Activated CD4-positive, alpha-beta T cell treated with anti-CD3 and anti-CD28 coated beads, Interleukin-2, amount 10 ng/mL, durations not matched to agents 24 days and 14 days (primary cell): ENCODE results near the gene EIF6. TPM values are rescaled to one million over a fixed set of nuclear protein-coding genes. Genes with fewer than 3 reads are reported as not detected.
A peak's percentile ranks its signal among the peaks of the same experiment; 100 is the strongest.
"Not testable (repeated sequence)": the region's sequence is repeated elsewhere in the genome, so short reads cannot be mapped to it uniquely, and the experiment has no call there.

Experiments used
- DNase-seq: peaks from one replicate; pipeline ENCODE4 v3.0.0; 2022
- H3K27ac Mint-ChIP-seq: one replicate; pipeline ENCODE4 v1.8.0; 2022; ENCODE audit warnings: mild to moderate bottlenecking, mixed read lengths
- H3K27me3 Mint-ChIP-seq: one replicate; pipeline ENCODE4 v1.8.0; 2022; ENCODE audit warnings: mixed read lengths
- H3K36me3 Mint-ChIP-seq: one replicate; pipeline ENCODE4 v1.8.0; 2022; ENCODE audit warnings: low read depth, mild to moderate bottlenecking, mixed read lengths
- H3K4me1 Mint-ChIP-seq: one replicate; pipeline ENCODE4 v1.8.0; 2021; ENCODE audit warnings: mixed read lengths
- H3K4me3 Mint-ChIP-seq: one replicate; pipeline ENCODE4 v1.8.0; 2022; ENCODE audit warnings: mild to moderate bottlenecking, moderate library complexity, mixed read lengths
- H3K9me3 Mint-ChIP-seq: one replicate; pipeline ENCODE4 v1.8.0; 2021; ENCODE audit warnings: mixed read lengths
- intact Hi-C: fragments of 100-400 bp; cut with micrococcal nuclease; formaldehyde crosslinking; loops from one replicate; pipeline ENCODE4 v1.15.1; 2023
- total RNA-seq: library from RNA; stranded (reverse); gene quantifications from 2 replicates; pipeline ENCODE4 v1.2.3, GENCODE V29; 2022

EIF6 gene
- total RNA-seq, 1 donor from 2014 or later = 211 TPM

DNA sequence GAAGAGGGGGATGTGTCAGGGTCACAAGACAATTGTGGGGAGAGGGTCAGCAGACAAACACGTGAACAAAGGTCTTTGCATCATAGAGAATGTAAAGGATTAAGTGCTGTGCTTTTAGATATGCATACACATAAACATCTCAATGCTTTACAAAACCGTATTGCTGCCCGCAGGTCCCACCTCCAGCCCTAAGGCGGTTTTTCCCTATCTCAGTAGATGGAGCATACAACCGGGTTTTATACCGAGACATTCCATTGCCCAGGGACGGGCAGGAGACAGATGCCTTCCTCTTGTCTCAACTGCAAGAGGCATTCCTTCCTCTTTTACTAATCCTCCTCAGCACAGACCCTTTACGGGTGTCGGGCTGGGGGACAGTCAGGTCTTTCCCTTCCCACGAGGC is 22.3 kb downstream of the EIF6 start:
- H3K9me3 Mint-ChIP-seq, H3K4me1 Mint-ChIP-seq, H3K27me3 Mint-ChIP-seq, H3K27ac Mint-ChIP-seq, DNase-seq, intact Hi-C loops, H3K4me3 Mint-ChIP-seq: not testable (repeated sequence)
- H3K36me3 Mint-ChIP-seq = peaks cover 11% of the 10 kb centered on the region

- no peak for DNase-seq
- Mint-ChIP-seq H3K4me3 (no peak overlapping the region), H3K36me3 (peaks cover 7% of the 10 kb centered on the region), H3K27me3 (no peaks in the 10 kb centered on the region), H3K27ac (no peak overlapping the region), H3K4me1 (no peaks in the 10 kb centered on the region), H3K9me3 (no peaks in the 10 kb centered on the region)
- intact Hi-C loops = no loop called here
Measured at GRCh38 chr20:35260426-35260825, 24.1 kb downstream of the EIF6 start.

DNA sequence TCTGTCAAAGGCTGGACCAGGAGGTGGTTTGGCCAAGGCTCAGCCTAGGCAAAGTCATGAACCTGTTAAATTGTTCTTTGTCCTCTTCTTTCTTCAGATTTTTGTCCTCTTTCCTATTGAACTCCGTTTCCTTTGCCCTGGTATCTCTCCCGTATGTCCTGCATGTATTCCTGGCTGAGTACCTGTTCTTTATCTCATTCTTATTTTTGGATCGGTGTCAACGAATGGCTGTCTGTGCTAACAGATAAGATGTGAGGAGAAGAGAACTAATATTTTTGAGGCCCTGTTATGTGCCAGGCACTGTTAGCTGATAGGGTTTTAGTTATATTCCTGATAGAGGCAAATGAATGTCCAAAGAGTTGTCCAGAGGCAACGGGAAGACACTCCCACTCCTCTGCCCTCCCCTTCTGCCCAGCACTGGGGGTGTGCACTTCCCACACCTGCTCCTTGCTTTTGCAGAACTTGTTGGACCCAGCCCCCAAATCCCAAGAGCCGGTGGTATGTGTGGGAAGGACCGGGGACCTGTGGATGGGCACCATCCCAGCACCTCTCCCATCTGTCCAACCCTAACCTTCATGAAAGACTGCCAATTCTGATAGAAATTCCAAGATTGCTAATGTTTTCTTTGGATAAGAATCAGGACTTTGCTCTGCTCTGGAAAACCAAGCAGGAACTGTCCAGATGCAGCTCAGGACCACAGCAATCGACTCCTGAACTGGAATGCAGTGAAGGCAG is 27.2 kb downstream of the EIF6 start:
- intact Hi-C loops = no loop called here
- no peak overlapping the region for H3K4me3 Mint-ChIP-seq
- peaks cover 10% of the 10 kb centered on the region for H3K4me1 Mint-ChIP-seq
- H3K27ac Mint-ChIP-seq = no peak overlapping the region
- no peak for DNase-seq
- H3K9me3 Mint-ChIP-seq = no peaks in the 10 kb centered on the region
- H3K27me3 Mint-ChIP-seq = no peaks in the 10 kb centered on the region
- peaks cover 4% of the 10 kb centered on the region for H3K36me3 Mint-ChIP-seq

- peaks cover 25% of the 10 kb centered on the region for H3K4me1 Mint-ChIP-seq
- H3K36me3 Mint-ChIP-seq = peaks cover 4% of the 10 kb centered on the region
- H3K27me3 Mint-ChIP-seq = no peaks in the 10 kb centered on the region
- H3K27ac Mint-ChIP-seq = peak overlapping the region; percentile 56
- intact Hi-C loops = loop anchor here (5.0 kb wide), 1 partner anchor 162 kb away; the partner anchor contains the start of gene TRPC4AP
- no peaks in the 10 kb centered on the region for H3K9me3 Mint-ChIP-seq
- DNase-seq = peak; percentile 46
- H3K4me3 Mint-ChIP-seq = no peak overlapping the region
Measured at GRCh38 chr20:35254448-35254999, 30.0 kb downstream of the EIF6 start.

DNA sequence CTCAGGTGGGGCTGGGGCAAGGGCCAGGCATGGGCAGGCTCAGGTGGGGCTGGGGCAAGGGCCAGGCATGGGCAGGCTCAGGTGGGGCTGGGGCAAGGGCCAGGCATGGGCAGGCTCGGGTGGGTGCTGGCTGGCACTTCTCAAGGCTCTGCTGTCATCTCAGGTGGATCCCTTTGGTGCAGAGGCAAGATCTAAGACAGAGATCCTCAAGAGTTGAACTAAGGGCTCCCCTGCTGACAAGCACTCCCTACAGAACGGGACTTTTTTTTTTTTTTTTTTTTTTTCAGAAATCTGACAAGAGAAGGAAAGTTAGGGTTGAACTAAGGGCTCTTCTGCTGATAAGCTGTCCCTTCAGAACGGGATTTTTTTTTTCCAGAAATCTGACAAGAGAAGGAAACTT is 31.6 kb downstream of the EIF6 start:
- Mint-ChIP-seq H3K27ac (peak overlapping the region; percentile 75), H3K27me3 (no peaks in the 10 kb centered on the region)
- no peak for DNase-seq

DNA sequence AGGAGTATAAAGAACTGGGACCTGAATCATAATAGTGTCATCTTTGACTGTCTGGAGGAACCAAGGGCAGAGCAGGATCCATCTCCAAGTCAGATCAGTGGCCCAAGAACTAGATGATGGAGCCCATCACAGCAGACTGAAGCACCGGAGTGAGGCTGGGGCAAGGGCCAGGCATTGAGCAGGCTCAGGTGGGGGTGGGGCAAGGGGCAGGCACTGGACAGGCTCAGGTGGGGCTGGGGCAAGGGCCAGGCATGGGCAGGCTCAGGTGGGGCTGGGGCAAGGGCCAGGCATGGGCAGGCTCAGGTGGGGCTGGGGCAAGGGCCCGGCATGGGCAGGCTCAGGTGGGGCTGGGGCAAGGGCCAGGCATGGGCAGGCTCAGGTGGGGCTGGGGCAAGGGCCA is 32.0 kb downstream of the EIF6 start:
- not testable (repeated sequence) for H3K27me3 Mint-ChIP-seq, H3K9me3 Mint-ChIP-seq, H3K36me3 Mint-ChIP-seq, DNase-seq
- Mint-ChIP-seq H3K27ac (peak overlapping the region; percentile 98), H3K4me3 (peak overlapping the region; percentile 78), H3K4me1 (peaks cover 28% of the 10 kb centered on the region)
- intact Hi-C loops = loop anchor here (2.0 to 5.0 kb wide), 2 partner anchors 24 to 160 kb away; partner anchors contain the start of gene TRPC4AP

More for the DNA sequence above, 31.6 kb downstream of the EIF6 start:
- Mint-ChIP-seq H3K4me3 (no peak overlapping the region), H3K36me3 (peaks cover 4% of the 10 kb centered on the region), H3K9me3 (no peaks in the 10 kb centered on the region), H3K4me1 (peaks cover 25% of the 10 kb centered on the region)
- intact Hi-C loops = loop anchor here (2.0 to 5.0 kb wide), 2 partner anchors 24 to 161 kb away; partner anchors contain the start of gene TRPC4AP

DNA sequence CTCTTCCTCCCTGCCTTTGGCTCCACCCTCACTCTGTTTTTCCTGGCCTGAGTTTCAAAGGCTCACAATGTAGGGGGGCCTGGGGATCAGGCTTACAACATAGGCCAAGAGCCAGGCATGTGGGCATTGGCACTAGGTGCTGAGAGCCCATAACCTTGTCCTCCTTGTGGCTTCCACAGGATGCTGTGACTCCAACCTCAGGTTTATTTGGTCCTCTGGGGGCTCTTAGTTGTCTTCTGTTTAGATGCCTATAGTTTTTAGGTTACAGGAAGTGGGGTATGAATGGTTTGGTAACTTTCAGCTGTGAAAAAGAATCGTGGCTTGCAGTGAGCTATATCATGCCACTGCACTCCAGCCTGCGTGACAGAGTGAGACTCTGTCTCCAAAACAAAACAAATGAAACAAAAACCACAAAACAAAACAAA is 32.5 kb downstream of the EIF6 start:
- peak overlapping the region; percentile 78 for H3K4me3 Mint-ChIP-seq
- H3K27me3 Mint-ChIP-seq = no peaks in the 10 kb centered on the region
- H3K9me3 Mint-ChIP-seq = no peaks in the 10 kb centered on the region
- intact Hi-C loops = loop anchor here (2.0 to 5.0 kb wide), 2 partner anchors 25 to 160 kb away; partner anchors contain the start of gene TRPC4AP
- DNase-seq = peak; percentile 88
- peaks cover 28% of the 10 kb centered on the region for H3K4me1 Mint-ChIP-seq
- peaks cover 4% of the 10 kb centered on the region for H3K36me3 Mint-ChIP-seq
- H3K27ac Mint-ChIP-seq = peak overlapping the region; percentile 98

DNA sequence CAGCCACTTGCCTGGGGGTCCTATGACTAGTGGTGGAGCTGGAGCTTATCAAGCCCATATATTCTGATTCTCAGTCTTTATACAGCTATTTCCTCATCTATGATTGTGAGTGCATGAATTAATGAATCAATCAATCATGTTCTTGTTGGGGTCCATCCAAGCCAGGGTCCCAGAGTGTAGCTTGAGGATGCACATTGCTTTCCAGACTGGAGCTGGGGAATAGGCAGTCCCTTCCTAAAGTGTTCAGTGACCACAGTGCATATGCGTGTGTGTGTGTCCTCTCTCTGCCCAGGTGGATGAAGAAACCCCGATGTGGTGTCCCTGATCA is 33.0 kb downstream of the EIF6 start:
- Mint-ChIP-seq H3K36me3 (peaks cover 4% of the 10 kb centered on the region), H3K4me3 (peak overlapping the region; percentile 78), H3K9me3 (no peaks in the 10 kb centered on the region), H3K27ac (peak overlapping the region; percentile 98), H3K27me3 (no peaks in the 10 kb centered on the region), H3K4me1 (peaks cover 28% of the 10 kb centered on the region)
- intact Hi-C loops = loop anchor here (5.0 kb wide), 1 partner anchor 159 kb away; the partner anchor contains the start of gene TRPC4AP
- DNase-seq = no peak

GRCh38 chr20:35248641-35249475 is 35.7 kb downstream of the EIF6 start:
- DNase-seq = no peak
- H3K36me3 Mint-ChIP-seq = no peaks in the 10 kb centered on the region
- intact Hi-C loops = no loop called here
- H3K27ac Mint-ChIP-seq = no peak overlapping the region
- H3K27me3 Mint-ChIP-seq = no peaks in the 10 kb centered on the region
- no peaks in the 10 kb centered on the region for H3K9me3 Mint-ChIP-seq
- H3K4me3 Mint-ChIP-seq = no peak overlapping the region
- peaks cover 24% of the 10 kb centered on the region for H3K4me1 Mint-ChIP-seq

- Mint-ChIP-seq H3K4me3 (no peak overlapping the region), H3K9me3 (no peaks in the 10 kb centered on the region), H3K36me3 (no peaks in the 10 kb centered on the region), H3K27ac (no peak overlapping the region), H3K27me3 (no peaks in the 10 kb centered on the region), H3K4me1 (peaks cover 12% of the 10 kb centered on the region)
- intact Hi-C loops = no loop called here
- DNase-seq = no peak
Measured at GRCh38 chr20:35246723-35247122, 37.8 kb downstream of the EIF6 start.

DNA sequence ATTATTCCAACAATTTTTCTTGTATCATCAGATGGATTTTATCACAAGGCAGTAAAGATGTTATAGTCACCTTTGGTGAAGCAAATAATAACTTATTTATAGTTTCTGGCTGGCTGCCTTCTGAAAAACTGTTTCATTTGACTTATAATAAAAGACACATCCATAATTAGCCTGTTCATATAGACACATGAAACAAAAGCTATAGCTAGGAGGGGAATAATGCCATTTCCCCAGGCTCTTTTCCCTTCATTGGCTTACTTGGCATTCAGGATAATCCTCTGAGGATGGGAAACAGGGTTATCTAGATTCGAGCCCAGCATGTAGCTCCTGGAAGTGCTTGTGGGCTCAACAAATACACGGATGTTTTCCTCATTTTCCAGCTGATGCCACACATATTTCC is 40.6 kb downstream of the EIF6 start:
- peaks cover 3% of the 10 kb centered on the region for H3K4me1 Mint-ChIP-seq
- no peak overlapping the region for H3K4me3 Mint-ChIP-seq
- intact Hi-C loops = no loop called here
- no peaks in the 10 kb centered on the region for H3K9me3 Mint-ChIP-seq
- H3K27ac Mint-ChIP-seq = no peak overlapping the region
- no peaks in the 10 kb centered on the region for H3K36me3 Mint-ChIP-seq
- no peak for DNase-seq
- H3K27me3 Mint-ChIP-seq = no peaks in the 10 kb centered on the region

DNA sequence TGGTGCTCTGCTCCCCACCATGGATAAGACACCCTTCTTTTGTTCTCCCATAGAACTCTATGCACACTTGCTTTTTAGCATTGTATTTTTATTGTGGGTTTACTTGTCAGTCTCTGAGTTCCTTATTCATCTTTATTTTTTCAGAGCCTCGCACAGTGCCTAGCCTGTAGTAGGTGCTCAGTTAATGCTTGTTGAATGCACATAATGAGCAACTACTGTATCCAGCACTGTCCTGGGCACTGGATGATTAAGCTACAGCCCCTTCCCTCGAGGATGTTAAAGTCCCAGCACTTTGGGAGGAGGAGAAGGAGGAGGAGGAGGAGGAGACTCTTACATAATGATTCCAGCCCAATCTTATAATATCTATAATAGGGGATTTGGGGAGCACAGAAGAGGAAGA is 41.3 kb downstream of the EIF6 start:
- Mint-ChIP-seq H3K4me3 (no peak overlapping the region), H3K9me3 (no peaks in the 10 kb centered on the region), H3K4me1 (peaks cover 6% of the 10 kb centered on the region), H3K27ac (no peak overlapping the region), H3K36me3 (no peaks in the 10 kb centered on the region), H3K27me3 (no peaks in the 10 kb centered on the region)
- DNase-seq = no peak
- intact Hi-C loops = no loop called here

DNA sequence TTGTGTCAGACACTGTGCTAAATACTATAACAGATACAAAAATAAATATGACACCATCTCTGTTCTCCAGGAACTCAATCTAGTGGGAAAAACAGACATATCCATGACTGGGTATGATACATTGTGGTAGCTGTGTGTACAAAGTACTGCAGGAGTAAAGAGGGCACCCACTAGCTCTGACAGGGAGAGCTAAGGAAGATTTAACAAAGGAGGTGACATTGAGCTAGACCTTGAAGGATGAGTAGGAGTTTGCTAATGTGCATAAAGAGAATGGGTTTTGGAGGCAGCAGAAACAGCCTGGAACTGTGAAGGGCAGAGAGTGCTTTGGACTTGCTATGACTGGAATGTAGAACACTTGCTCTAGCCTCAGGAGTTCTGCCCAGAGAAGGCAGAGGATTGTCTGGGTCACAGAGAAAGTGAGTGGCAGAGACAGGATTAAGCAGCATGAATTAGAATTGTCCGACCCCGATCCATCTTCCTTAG is 43.7 kb downstream of the EIF6 start:
- H3K4me3 Mint-ChIP-seq = no peak overlapping the region

More for the DNA sequence above, 43.7 kb downstream of the EIF6 start:
- Mint-ChIP-seq H3K4me1 (peaks cover 3% of the 10 kb centered on the region), H3K27ac (no peak overlapping the region), H3K9me3 (no peaks in the 10 kb centered on the region), H3K36me3 (no peaks in the 10 kb centered on the region), H3K27me3 (no peaks in the 10 kb centered on the region)
- intact Hi-C loops = no loop called here
- DNase-seq = no peak
